Left lung (tissue), 10 donors: ENCODE results near the gene SYPL1. TPM values are rescaled to one million over a fixed set of nuclear protein-coding genes. Genes with fewer than 3 reads are reported as not detected.
"Not testable (repeated sequence)": the region's sequence is repeated elsewhere in the genome, so short reads cannot be mapped to it uniquely, and the experiment has no call there.

Experiments used
- ATAC-seq: fragments of 200-7000 bp; cut with Tn5 transposase; one replicate; pipeline ENCODE4 v1.9.1; 2020; ENCODE audit warnings: moderate library complexity
- DNase-seq, 4 donors: peaks; one replicate each; pipeline ENCODE4 v3.0.0-alpha.2; 2013 to 2020
- H3K27ac ChIP-seq, 2 donors: fragments of 200-600 bp; sonication (generic) in 1 of 2; one replicate each; pipeline versions ENCODE4 v1.5.0 to v1.8.0; 2020 to 2021
- H3K27me3 ChIP-seq, 2 donors: fragments of 200-600 bp; sonication (generic) in 1 of 2; one replicate each; pipeline versions ENCODE4 v1.5.0 to v1.8.0; 2020 to 2021
- H3K36me3 ChIP-seq, 2 donors: fragments of 200-600 bp; sonication (generic) in 1 of 2; one replicate each; pipeline versions ENCODE4 v1.5.0 to v1.8.0; 2020 to 2021
- H3K4me1 ChIP-seq, 2 donors: fragments of 200-600 bp; one replicate each; pipeline ENCODE4 v1.8.0; 2021
- H3K4me3 ChIP-seq, 2 donors: fragments of 200-600 bp; sonication (generic) in 1 of 2; one replicate each; pipeline versions ENCODE4 v1.5.0 to v1.8.0; 2020 to 2021; ENCODE audit warnings: mild to moderate bottlenecking in 1 of 2
- H3K9me3 ChIP-seq, 2 donors: fragments of 200-600 bp; sonication (generic) in 1 of 2; one replicate each; pipeline versions ENCODE4 v1.5.0 to v1.8.0; 2020 to 2021
- CTCF ChIP-seq, 2 donors: fragments of 200-600 bp; sonication (generic) in 1 of 2; IDR thresholded peaks; one replicate each; pipeline versions ENCODE4 v1.5.0 to v1.8.0; 2021; ENCODE audit warnings: antibody characterized with exemption in 2 of 2
- intact Hi-C, 2 donors: fragments of 100-400 bp; cut with DNase I; formaldehyde crosslinking; loops; one replicate each; pipeline versions ENCODE4 v1.11.2 to v1.14.2; 2022
- polyA plus RNA-seq, 6 donors: library from polyadenylated mRNA; unstranded; fragments of 120-200 nt; gene quantifications; one replicate each; pipeline ENCODE4 v1.2.1, GENCODE V29; 2013; ENCODE audit not compliant: insufficient read length in 6 of 6
- total RNA-seq, 2 donors: library from RNA; stranded (reverse); fragmentation: NEBNext Ultra II Directional; extraction: Animal tissue kit (Norgen Biotek cat#: 25700); gene quantifications; one replicate each; pipeline ENCODE4 v1.2.1, GENCODE V29; 2021
- donor health status: DM: no; HTN: yes; CAD: no.
- donor health status: DM: no; HTN: no; CAD: no.

Gene SYPL1
- total and polyA plus RNA-seq, 8 donors = 81.9 to 121 (median 110) TPM

- no peak for TF ChIP-seq CTCF (IDR thresholded peaks at IDR 0.05)
These were observed 27.4 kb upstream of the SYPL1 start for GRCh38 chr7:106139265-106140251.

GRCh38 chr7:106138776-106139175, 26.7 kb upstream of the SYPL1 start:
- no peak for TF ChIP-seq CTCF (IDR thresholded peaks at IDR 0.05)
- Histone ChIP-seq H3K4me1 (peaks cover 0 to 6% of the 10 kb centered on the region in 2 donors), H3K4me3 (no peak overlapping the region), H3K9me3 (no peaks in the 10 kb centered on the region), H3K36me3 (no peaks in the 10 kb centered on the region), H3K27me3 (no peaks in the 10 kb centered on the region), H3K27ac (no peak overlapping the region)
- no peak for ATAC-seq
- no peak for DNase-seq
- intact Hi-C loops = no loop called here

More at GRCh38 chr7:106139265-106140251, 27.4 kb upstream of the SYPL1 start:
- Histone ChIP-seq H3K9me3 (no peaks in the 10 kb centered on the region), H3K27ac (no peak overlapping the region), H3K4me3 (no peak overlapping the region), H3K36me3 (no peaks in the 10 kb centered on the region), H3K4me1 (peaks cover 0 to 6% of the 10 kb centered on the region in 2 donors), H3K27me3 (no peaks in the 10 kb centered on the region)
- intact Hi-C loops = no loop called here
- DNase-seq (peak in 2 of 4 donors; percentile 46 to 60), ATAC-seq (peak; percentile 69)

- ATAC-seq, H3K4me3 ChIP-seq, H3K9me3 ChIP-seq, DNase-seq, H3K4me1 ChIP-seq, H3K36me3 ChIP-seq, intact Hi-C loops, H3K27ac ChIP-seq, H3K27me3 ChIP-seq: not testable (repeated sequence)
These were observed 26.1 kb upstream of the SYPL1 start for GRCh38 chr7:106138181-106138580.

- no peaks in the 10 kb centered on the region for H3K27me3 ChIP-seq
- no peaks in the 10 kb centered on the region for H3K9me3 ChIP-seq
- no peak for TF ChIP-seq CTCF (IDR thresholded peaks at IDR 0.05)
- intact Hi-C loops = no loop called here
- no peak for DNase-seq
- H3K4me1 ChIP-seq = no peaks in the 10 kb centered on the region
- no peak overlapping the region for H3K4me3 ChIP-seq
- no peaks in the 10 kb centered on the region for H3K36me3 ChIP-seq
- no peak for ATAC-seq
- no peak overlapping the region for H3K27ac ChIP-seq
These were observed 22.1 kb upstream of the SYPL1 start for GRCh38 chr7:106134241-106134640.

GRCh38 chr7:106129291-106129690, 17.2 kb upstream of the SYPL1 start:
- no peak for TF ChIP-seq CTCF (IDR thresholded peaks at IDR 0.05)
- ATAC-seq (no peak), DNase-seq (no peak)
- no peak overlapping the region for H3K4me3 ChIP-seq
- H3K9me3 ChIP-seq = no peaks in the 10 kb centered on the region
- no peaks in the 10 kb centered on the region for H3K27me3 ChIP-seq
- H3K27ac ChIP-seq = no peak overlapping the region
- H3K36me3 ChIP-seq = no peaks in the 10 kb centered on the region
- H3K4me1 ChIP-seq = peaks cover 0 to 9% of the 10 kb centered on the region in 2 donors
- intact Hi-C loops = no loop called here
